SK-N-SH treated with all-trans-retinoic acid at 6 μM for 48 hours (cell line): Measurements from ENCODE around the gene CTNNBL1.

ENCODE experiments used
- ISL1 ChIP-seq: fragments of 250-450 bp; sonication (Bioruptor Pico); IDR thresholded peaks from 2 replicates; pipeline ENCODE4 v2.1.2; 2022; ENCODE audit warnings: mild to moderate bottlenecking, moderate library complexity
- OSR1 ChIP-seq: fragments of 250-450 bp; sonication (Bioruptor Pico); IDR thresholded peaks from 2 replicates; pipeline ENCODE4 v1.8.0; 2022; ENCODE audit warnings: moderate library complexity, mild to moderate bottlenecking, inconsistent platforms
- RARB ChIP-seq: fragments of 250-450 bp; sonication (Bioruptor Pico); IDR thresholded peaks from 2 replicates; pipeline ENCODE4 v1.8.0; 2021; ENCODE audit warnings: mild to moderate bottlenecking, moderate library complexity
- TOX ChIP-seq: fragments of 250-450 bp; sonication (Bioruptor Pico); IDR thresholded peaks from 2 replicates; pipeline ENCODE4 v1.8.0; 2021; ENCODE audit warnings: mild to moderate bottlenecking, moderate library complexity, borderline replicate concordance
- TF ChIP-seq, protein P1 (sequence below): fragments of 250-450 bp; sonication (Bioruptor Pico); IDR thresholded peaks from 2 replicates; pipeline ENCODE4 v1.5.1; 2020; ENCODE audit warnings: low read depth, mild to moderate bottlenecking, moderate library complexity

DNA sequence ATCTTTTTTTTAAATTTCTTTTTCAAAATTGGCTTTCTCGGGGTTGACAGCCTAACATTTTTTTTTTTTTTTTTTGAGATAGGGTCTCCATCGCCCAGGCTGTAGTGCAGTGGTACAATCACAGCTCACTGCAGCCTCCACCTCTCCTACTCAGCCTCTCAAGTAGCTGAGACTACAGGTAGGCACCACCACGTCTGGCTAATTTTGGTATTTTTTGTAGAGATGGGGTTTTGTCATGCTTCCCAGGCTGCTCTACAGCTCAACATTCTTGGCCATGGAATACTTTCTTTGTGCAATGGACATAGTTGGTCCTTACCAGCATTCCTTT lies 6.4 kb upstream of the CTNNBL1 start:
- TF ChIP-seq OSR1 (CRISPR knock-in tag) (no peak), RARB (no peak), TOX (CRISPR knock-in tag) (no peak), ISL1 (CRISPR knock-in tag) (no peak)
- TF ChIP-seq, protein P1, sequence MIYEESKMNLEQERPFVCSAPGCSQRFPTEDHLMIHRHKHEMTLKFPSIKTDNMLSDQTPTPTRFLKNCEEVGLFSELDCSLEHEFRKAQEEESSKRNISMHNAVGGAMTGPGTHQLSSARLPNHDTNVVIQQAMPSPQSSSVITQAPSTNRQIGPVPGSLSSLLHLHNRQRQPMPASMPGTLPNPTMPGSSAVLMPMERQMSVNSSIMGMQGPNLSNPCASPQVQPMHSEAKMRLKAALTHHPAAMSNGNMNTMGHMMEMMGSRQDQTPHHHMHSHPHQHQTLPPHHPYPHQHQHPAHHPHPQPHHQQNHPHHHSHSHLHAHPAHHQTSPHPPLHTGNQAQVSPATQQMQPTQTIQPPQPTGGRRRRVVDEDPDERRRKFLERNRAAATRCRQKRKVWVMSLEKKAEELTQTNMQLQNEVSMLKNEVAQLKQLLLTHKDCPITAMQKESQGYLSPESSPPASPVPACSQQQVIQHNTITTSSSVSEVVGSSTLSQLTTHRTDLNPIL (CRISPR knock-in tag): no peak
